GM21619 (cell line): Measurements from ENCODE around the gene CALD1.

Experiments used
- ATAC-seq: cut with Tn5 transposase; IDR thresholded peaks from one replicate; pipeline ENCODE4 v1.9.1; 2021; ENCODE audit not compliant: unreplicated experiment

The CALD1 gene

GRCh38 chr7:134920026-134920753 lies 140.8 kb downstream of the CALD1 start:
- peak; percentile 59 for ATAC-seq

DNA sequence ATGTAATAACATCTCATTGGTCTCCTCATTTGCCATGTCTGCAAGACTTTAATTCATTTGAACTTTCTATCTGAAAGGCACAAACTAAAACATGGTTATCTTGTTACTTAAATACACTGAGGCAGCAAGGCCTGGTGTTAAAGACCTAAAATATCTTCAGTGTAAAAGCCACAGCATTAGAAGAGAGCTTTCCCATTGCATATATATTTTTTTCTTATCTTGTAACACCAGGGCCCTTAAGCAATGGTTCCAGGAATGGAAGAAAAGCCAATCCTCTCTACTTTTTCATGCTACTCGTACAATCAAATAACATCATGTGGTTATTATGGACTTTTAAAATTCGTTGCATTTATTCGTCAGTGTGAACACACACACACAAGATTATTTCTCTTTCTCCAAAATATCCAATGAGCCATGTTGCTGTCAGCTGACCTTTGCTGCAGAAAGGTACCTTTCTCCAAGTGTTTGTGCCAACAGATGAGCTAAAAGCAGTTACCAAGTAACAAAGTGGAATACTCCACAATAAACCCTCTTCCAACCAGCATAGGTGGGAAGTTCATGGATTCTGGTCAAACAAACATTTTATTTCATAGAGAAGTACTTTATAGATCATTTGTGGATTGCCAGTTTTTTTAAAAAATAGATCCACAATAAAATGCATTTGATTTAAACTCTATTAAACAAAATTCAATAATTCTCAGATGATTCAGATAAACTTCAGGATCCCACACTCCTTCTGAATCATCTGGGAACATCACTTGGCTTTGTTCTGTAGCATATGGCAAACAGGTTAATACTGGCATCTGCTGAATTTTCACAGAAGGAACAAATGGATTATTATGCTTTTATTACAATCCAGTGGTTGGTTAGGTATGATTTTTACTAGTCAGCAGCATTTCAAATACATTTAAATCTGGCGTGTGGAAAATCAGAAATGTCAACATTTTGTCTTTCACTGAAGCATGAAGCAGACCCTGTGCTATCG lies 143.6 kb downstream of the CALD1 start:
- no peak for ATAC-seq

DNA sequence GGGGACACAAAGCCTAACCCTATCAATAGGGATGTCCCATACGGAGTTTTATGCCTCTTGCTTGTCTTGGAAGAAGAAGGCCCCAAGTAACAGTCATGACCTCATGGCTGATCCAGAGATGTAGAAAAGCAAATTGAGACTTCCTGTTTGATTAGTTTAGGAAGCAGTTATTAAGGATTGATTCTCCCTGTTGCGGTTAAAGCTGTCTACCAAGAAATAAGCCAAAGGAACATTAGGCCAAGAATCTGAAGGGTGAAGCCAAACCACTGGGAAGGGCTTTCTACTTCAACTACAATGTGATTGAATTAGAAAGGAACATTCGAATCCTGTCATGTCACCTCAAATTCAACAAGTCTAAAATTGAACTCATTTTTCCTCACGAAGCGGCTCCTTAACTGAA lies 146.3 kb downstream of the CALD1 start:
- ATAC-seq, result no peak

DNA sequence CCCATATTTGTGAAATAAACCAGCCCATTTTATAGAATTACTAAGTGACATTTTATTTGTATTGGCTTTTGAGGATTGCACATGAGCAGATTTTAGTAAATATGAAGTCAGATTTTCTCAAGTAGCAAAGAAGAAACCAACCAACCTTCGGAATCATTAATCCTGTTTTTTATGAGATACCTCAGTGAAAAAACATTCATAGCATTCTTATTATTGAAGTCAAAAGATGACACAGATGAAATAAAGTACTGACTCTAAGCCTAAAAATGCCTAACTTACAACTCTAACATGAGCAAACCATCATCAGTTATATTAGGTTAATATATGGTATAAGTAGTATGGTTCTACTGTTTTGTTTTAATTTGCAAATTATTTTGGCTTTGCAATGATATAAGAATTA lies 147.0 kb downstream of the CALD1 start:
- no peak for ATAC-seq

DNA sequence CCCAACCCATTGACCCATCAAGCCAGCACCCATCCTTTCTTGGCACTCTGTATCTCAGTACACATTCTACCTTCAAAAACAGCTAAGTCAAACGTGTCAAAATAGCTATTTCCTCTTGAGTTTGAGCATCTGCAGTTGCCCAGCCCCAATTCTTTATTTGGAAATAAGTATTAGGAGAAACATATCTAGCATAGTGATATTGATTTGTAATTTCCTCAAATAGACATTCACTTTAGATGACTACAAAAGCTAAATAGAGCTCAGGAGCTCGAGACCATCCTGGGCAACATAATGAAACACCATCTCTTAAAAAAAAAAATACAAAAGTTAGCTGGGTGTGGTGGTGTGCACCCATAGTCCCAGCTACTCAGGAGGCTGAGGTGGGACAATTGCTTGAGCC lies 147.6 kb downstream of the CALD1 start:
- ATAC-seq, result no peak

- ATAC-seq, result no peak
Observed at GRCh38 chr7:134927723-134928122, 148.3 kb downstream of the CALD1 start.

DNA sequence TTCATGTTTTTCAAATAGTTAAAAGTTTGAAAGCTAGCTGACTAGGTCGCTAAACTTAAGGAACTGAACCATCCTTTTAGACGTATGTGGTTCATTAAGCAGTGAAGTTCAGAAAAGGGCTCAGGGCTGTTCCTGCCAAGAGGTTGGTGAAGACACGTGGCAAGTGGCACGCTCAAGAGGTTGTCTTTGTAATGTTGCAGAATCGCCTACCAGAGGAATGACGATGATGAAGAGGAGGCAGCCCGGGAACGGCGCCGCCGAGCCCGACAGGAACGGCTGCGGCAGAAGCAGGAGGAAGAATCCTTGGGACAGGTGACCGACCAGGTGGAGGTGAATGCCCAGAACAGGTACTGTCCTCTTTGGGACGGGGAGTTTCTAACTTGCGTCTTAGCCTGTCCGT lies 149.1 kb downstream of the CALD1 start:
- no peak for ATAC-seq

- no peak for ATAC-seq
Observed at GRCh38 chr7:134931487-134931886, 152.1 kb downstream of the CALD1 start.

DNA sequence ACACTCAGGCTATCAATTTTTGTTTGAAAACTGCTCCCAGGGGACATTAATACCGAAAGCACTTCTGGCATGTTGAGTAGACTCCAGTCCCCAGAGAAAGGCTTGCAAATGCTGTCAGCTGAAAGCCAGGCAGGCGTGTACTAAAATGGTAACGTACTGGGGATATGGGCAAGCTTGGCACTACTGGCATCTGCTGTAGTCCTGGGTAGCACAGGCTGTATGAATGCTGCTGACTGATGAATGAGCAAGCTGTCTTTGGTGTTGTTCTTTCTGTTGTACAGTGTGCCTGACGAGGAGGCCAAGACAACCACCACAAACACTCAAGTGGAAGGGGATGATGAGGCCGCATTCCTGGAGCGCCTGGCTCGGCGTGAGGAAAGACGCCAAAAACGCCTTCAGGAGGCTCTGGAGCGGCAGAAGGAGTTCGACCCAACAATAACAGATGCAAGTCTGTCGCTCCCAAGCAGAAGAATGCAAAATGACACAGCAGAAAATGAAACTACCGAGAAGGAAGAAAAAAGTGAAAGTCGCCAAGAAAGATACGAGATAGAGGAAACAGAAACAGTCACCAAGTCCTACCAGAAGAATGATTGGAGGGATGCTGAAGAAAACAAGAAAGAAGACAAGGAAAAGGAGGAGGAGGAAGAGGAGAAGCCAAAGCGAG lies 153.4 kb downstream of the CALD1 start:
- ATAC-seq, result peak; percentile 65

DNA sequence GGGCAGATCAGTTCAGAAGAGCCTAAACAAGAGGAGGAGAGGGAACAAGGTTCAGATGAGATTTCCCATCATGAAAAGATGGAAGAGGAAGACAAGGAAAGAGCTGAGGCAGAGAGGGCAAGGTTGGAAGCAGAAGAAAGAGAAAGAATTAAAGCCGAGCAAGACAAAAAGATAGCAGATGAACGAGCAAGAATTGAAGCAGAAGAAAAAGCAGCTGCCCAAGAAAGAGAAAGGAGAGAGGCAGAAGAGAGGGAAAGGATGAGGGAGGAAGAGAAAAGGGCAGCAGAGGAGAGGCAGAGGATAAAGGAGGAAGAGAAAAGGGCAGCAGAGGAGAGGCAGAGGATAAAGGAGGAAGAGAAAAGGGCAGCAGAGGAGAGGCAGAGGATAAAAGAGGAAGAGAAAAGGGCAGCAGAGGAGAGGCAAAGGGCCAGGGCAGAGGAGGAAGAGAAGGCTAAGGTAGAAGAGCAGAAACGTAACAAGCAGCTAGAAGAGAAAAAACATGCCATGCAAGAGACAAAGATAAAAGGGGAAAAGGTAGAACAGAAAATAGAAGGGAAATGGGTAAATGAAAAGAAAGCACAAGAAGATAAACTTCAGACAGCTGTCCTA lies 154.1 kb downstream of the CALD1 start:
- ATAC-seq, result no peak

GRCh38 chr7:134935701-134936100 lies 156.3 kb downstream of the CALD1 start:
- ATAC-seq, result no peak

DNA sequence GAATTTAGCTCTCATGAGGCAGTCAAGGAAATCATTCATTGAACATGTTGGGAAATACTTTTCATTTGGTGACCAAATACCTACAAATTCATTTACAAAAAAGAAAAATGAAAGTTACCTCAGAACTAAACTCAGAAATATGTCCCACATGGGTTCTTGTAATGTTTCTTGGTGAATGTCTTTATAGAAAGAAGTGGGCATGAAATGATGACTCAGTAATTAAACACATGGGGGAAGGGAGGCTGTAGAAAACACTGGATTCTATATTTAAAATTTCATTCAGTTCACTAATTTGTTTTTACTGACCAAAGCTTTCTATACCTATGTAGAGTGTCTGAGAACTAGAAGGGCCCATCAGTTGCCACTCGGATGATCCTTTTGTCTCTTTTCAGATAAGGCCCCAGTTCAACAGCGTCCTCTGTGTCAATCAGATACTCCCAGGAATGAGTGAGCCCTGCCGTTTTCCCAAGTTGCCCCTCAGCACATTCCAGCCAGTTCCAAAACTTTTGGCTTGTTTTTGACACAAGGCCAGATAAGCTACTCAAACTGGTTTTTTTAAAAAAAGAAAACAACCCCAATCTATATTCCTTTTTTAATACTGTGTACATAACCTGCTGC lies 157.6 kb downstream of the CALD1 start:
- ATAC-seq, result no peak

- no peak for ATAC-seq
Observed at GRCh38 chr7:134938141-134938540, 158.7 kb downstream of the CALD1 start.

DNA sequence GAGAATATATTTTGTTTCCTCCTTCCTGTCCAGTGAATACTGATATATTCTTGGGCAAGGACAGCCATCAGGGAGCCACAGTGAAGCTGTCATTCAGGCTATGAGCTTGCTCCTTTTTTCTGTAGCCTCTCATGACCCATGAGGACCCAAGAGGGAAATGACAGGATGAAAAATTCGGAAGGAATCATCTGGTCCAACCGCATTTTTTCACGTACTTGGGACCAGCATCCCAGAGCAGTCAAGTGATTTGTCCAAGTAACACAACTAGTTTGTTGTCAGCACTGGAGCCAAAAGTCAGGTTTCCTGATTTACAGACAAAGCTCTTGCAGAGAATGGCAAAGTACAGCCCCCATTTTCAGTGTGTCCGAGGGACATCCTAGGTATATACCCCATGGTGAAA lies 159.7 kb downstream of the CALD1 start:
- no peak for ATAC-seq

DNA sequence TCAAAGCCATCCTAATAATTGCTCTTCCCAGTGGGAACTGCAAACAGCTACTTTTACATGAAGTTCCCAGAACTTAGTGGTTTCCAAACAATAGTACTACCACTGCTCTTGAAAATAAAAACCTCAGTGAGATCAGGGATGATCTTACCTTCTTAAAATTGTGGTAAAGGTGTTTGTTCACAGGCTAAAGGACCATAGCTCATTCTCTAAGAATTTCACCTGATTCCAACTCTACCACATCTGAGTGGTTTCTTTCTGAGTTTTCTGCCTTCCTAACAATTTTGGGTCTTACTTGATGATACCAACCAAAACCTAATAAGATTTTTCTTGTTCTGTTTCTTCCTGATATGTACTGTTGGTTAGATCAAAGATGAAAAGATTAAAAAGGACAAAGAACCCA lies 161.3 kb downstream of the CALD1 start:
- ATAC-seq, result no peak

- no peak for ATAC-seq
Observed at GRCh38 chr7:134941185-134941900, 161.9 kb downstream of the CALD1 start.

- ATAC-seq, result no peak
Observed at GRCh38 chr7:134941952-134942351, 162.5 kb downstream of the CALD1 start.

DNA sequence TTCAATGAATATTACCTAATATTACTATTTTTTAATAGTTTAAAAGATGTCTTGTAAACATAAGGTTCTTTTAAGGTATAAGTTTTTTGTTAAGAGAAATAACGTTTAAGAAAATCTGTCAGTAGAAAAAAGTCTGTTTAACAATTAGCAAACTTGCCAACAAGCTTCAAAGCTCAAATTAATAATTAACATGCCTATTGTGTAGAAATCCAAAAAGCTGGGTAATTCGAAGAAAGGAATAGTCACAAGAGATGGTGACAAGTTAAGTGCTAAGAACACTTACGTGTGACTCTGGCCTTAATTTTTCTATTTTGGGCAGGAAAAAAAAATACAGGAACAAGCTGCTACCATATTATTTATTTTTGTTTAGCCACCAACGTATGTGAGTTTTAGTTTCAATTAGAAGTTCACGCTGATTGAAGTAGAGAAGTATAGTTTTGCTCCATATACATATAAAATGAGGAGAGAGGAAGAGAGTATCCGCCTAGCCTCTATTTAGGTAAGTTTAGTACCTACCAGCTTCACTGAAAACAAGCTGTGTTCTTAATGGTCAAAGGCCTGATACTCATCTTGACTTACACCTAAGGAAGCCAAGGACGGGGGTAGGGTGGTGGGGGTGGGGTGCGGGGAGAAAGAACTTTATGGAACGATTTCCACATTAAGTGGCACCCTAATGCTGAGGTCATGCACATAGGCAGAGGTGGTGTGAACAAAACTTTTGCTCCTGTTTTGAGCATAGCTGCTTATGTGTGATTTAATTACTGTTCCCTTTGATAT lies 163.4 kb downstream of the CALD1 start:
- ATAC-seq, result no peak

DNA sequence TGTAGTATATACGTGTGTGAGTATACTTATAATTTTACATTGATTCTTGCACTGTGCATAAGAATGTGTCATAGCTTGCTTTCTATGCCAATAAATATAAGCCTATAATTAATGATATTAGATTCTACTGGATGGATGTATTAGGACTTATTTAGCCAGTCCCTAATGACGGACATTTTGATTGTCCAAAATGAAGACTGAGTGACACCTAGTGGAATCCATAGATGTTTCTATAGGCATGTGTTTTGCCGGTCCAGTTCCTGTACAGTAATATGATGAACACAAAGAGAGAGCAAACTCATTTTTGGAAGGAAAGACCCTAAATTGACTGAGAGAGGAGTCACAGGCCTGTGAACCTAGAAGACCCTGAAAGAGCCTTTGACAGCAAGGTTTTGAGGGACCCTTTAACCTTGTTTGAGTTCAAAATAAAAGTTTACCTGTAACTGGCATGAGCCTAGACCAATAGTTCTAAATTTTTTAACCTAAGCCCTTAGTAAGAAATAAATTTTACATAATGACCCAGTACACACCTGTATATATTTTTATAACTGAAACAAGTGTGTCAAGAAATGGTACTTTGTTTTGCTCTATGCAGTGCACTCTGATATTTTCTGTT lies 164.5 kb downstream of the CALD1 start:
- peak; percentile 81 for ATAC-seq
